ENCODE measurements around the gene ACOX2. TPM values are rescaled to one million over a fixed set of nuclear protein-coding genes. Genes with fewer than 3 reads are reported as not detected.

The ACOX2 gene
- total RNA-seq = 10 to 100 TPM; 11.1 to 33.3 TPM
- 10 to 100 TPM; 11.2 to 20.1 TPM for polyA plus RNA-seq (ENCODE audit: insufficient read length in 2 of 2)
- long read RNA-seq, donor 1, partial matches to known transcripts = 0 of 2 reads
- long read RNA-seq, donor 1, other reads (novel, unspliced or antisense) = 0 of 2 reads
- long read RNA-seq, donor 2 = 0 reads
- long read RNA-seq, donor 3 = 0 reads
- long read RNA-seq, donor 4, partial matches to known transcripts = 5 of 8 reads
- long read RNA-seq, donor 4, other reads (novel, unspliced or antisense) = 0 of 8 reads

DNA sequence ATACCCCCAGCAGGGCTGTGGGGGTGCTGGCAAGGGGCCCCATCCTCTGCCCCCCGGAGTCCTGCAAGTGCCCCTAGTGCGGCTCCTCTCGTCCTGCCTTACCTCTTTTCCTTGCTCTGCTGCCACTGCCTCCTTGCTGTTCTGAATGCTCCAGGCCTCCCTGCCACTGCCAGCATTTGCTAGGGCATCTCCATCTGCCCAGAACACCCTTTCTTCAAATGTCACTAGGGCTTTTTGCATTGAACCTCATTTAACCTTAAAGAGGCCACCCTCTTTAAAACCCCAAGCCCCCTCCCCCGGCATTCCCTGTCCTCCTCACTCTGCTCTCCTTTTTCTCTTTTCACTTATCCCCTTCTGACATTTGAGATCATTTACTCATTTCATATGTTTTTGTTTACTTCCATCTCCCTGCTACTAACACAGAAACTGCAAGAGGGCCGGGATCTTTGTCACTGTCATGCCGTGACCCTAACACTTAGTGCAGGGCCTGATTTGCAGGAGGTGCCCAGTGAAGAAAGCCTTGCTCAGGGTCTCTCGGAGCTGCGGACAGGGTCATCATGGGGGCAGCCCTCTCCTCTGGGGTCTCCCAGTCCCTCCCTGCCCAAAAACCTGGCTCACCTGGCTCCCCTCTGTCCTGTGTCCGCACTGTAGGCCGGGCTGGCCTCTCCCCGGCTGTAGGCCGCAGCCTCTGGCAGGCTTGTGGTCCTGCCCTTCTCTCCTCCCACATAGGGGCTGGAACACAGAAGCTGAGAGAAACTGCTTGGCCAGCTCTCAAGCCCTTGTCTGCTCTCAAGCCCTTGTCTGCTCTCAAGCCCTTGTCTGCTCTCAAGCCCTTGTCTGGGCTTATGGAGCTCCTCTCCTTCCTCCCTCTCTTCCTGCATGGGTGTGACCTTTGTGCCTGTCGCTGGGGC lies at the start of gene ACOX2:
Gene ACOX2, minus strand, starts transcription at position 690 of the 911 bp plus-strand sequence. CDS start 2,084 bp downstream, outside the sequence.
- peak within 1 kb of the TSS; percentile 75 for H3K27ac ChIP-seq (ENCODE audit: low read depth, low read length)
- 60% methylated on average over 13 of the region's 13 CpGs for WGBS (ENCODE audit: insufficient coverage)
- peak within 1 kb of the TSS; percentile 40 for H3K4me3 ChIP-seq (ENCODE audit: low read depth, low read length)
- H3K27me3 ChIP-seq (ENCODE audit: control insufficient read depth, insufficient read depth, low read length) = no peaks in the 10 kb centered on the region
- peaks cover under 1% of the 10 kb centered on the region for H3K36me3 ChIP-seq (ENCODE audit: control insufficient read depth, insufficient read depth, low read length)
- H3K4me1 ChIP-seq (ENCODE audit: control insufficient read depth, insufficient read depth, low read length) = peaks cover 19% of the 10 kb centered on the region
- no peaks in the 10 kb centered on the region for H3K9me3 ChIP-seq (ENCODE audit: control insufficient read depth, insufficient read depth, low read length)
- DNase-seq (ENCODE audit: low read depth in 4 of 6, low spot score in 6 of 6) = peak in 1 of 6 donors; percentile 77

DNA sequence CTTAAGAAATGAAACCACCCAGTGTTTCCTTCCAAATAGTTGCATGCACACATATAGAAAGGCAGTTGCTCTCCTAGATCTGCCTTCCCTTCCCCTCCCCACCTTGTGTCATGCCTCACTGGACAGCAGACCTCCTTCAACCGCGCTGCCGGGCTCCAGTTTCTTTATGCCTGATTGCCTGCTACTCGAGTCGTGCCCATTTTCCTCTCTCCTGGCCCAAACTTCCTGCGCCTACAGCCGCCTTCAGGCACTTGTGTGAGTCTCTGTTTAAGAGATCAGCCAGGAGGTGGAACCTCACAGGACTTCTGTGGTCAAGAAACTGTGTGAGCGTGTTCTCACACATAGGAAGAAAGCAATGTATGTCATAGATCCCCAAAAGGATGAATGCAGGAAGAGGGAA lies 49.0 kb upstream of the ACOX2 start:
- Histone ChIP-seq H3K36me3 (ENCODE audit: control insufficient read depth, insufficient read depth, low read length) (no peaks in the 10 kb centered on the region), H3K27ac (ENCODE audit: low read depth, low read length) (no peak overlapping the region), H3K4me3 (ENCODE audit: low read depth, low read length) (no peak overlapping the region), H3K9me3 (ENCODE audit: control insufficient read depth, insufficient read depth, low read length) (no peaks in the 10 kb centered on the region), H3K27me3 (ENCODE audit: control insufficient read depth, insufficient read depth, low read length) (peaks cover 20% of the 10 kb centered on the region), H3K4me1 (ENCODE audit: control insufficient read depth, insufficient read depth, low read length) (peaks cover 44% of the 10 kb centered on the region)
- DNase-seq (ENCODE audit: low read depth in 4 of 6, low spot score in 6 of 6) = peak in 2 of 6 donors; percentile 47 to 53
- WGBS (ENCODE audit: insufficient coverage) = 29% methylated on average over 6 of the region's 8 CpGs

DNA sequence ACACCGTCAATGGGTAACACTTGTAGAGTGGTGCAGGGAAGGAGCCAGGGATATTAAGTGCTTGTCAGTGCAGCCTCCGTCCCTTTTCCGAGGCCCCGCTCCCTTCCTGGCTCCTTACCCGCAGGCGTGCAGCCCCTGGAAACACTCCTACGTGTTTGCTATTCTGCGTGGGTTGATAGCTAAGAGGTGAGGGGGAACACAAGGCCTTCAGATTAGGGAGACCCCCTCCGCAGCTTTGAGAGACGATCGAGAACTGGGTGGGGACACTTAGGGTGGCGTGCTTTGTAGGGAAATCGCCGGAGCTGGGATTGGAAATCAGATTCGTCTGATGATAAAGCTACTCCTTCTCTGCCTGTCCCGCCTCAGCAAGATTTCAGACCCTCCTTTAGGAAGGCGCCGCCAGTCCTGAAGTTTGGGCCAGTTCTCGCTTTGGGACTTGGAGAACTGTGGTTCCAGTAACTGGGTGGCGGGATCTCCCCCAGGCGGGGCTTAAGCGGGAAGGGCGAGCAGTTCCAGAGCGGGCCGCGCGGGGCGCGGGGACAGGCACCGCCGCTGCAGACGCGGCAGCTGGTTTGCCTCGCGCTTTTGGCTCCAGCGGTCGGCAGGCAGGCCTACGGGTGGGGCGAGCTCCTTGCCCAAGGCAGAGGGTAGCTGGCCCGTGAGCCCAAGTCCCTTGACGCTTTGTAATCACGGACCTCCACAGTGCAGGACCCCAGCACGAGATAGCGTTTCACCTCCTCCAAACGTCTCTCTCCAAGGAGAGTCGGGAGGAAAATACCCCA lies 48.2 kb upstream of the ACOX2 start:
- DNase-seq (ENCODE audit: low read depth in 4 of 6, low spot score in 6 of 6) = peak in 3 of 6 donors; percentile 53 to 92 (median 87)
- H3K36me3 ChIP-seq (ENCODE audit: control insufficient read depth, insufficient read depth, low read length) = no peaks in the 10 kb centered on the region
- H3K4me1 ChIP-seq (ENCODE audit: control insufficient read depth, insufficient read depth, low read length) = peaks cover 52% of the 10 kb centered on the region
- peak overlapping the region; percentile 38 for H3K4me3 ChIP-seq (ENCODE audit: low read depth, low read length)
- H3K27me3 ChIP-seq (ENCODE audit: control insufficient read depth, insufficient read depth, low read length) = peaks cover 20% of the 10 kb centered on the region
- 3% methylated on average over 36 of the region's 46 CpGs for WGBS (ENCODE audit: insufficient coverage)
- H3K27ac ChIP-seq (ENCODE audit: low read depth, low read length) = peak overlapping the region; percentile 67
- H3K9me3 ChIP-seq (ENCODE audit: control insufficient read depth, insufficient read depth, low read length) = no peaks in the 10 kb centered on the region

DNA sequence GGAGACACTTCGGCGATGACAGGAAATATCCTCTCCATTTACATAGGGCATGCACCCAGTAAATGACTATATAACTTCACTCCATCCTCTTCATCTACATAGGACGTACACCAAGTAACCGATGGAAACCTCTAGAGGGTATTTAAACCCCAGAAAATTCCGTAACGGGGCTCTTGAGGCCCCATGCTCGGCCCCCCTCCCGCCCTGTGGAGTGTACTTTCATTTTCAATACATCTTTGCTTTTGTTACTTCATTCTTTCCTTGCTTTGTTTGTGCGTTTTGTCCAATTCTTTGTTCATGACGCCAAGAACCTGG lies 47.7 kb upstream of the ACOX2 start:
- WGBS (ENCODE audit: insufficient coverage) = 41% methylated on average over 7 of the region's 10 CpGs

DNA sequence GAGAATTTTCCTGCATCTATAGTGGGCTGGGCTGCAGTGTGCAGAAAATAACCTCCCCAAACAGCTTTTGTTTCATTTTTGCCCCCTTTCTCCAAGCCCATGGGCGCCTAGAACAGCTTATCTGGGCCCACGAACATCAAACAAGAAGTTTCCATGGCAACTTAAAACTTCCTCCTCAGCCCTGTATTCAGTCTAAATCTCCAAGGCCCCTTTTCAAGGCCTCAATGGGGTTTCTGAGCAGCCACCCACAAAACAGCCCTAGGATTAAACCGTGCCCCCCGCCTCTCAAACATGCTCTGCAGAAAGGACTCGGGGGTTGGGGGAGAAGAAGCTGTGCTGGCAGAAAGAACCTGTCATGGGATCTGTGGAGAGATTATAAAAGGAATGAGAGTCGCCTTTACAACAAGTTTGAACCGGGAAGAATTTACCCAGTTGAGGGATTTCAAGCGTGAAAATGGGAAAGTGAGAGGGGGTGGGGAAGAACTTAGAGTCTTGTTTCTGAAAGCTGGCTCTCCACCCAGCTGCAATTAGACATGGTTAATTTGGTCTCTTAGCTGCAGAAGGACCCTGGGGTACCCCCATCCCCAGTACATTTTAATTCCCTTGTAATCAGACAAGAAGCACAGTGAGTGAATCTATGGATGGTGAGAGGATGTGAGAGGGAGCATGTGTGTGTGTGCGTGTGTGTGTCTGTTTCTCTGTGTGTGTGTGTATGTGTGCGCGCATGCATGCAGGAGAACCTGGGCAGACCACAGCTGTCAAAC lies 44.5 kb upstream of the ACOX2 start:
- Histone ChIP-seq H3K4me3 (ENCODE audit: low read depth, low read length) (no peak overlapping the region), H3K27ac (ENCODE audit: low read depth, low read length) (peak overlapping the region; percentile 88), H3K36me3 (ENCODE audit: control insufficient read depth, insufficient read depth, low read length) (no peaks in the 10 kb centered on the region), H3K27me3 (ENCODE audit: control insufficient read depth, insufficient read depth, low read length) (peaks cover 10% of the 10 kb centered on the region), H3K9me3 (ENCODE audit: control insufficient read depth, insufficient read depth, low read length) (no peaks in the 10 kb centered on the region), H3K4me1 (ENCODE audit: control insufficient read depth, insufficient read depth, low read length) (peaks cover 59% of the 10 kb centered on the region)
- 22% methylated on average over 8 of the region's 11 CpGs for WGBS (ENCODE audit: insufficient coverage)
- DNase-seq (ENCODE audit: low read depth in 4 of 6, low spot score in 6 of 6) = peak in 5 of 6 donors; percentile 80 to 96 (median 88)

More for the DNA sequence above, 47.7 kb upstream of the ACOX2 start:
- Histone ChIP-seq H3K27ac (ENCODE audit: low read depth, low read length) (peak overlapping the region; percentile 67), H3K36me3 (ENCODE audit: control insufficient read depth, insufficient read depth, low read length) (no peaks in the 10 kb centered on the region), H3K9me3 (ENCODE audit: control insufficient read depth, insufficient read depth, low read length) (no peaks in the 10 kb centered on the region), H3K4me3 (ENCODE audit: low read depth, low read length) (peak overlapping the region; percentile 38), H3K4me1 (ENCODE audit: control insufficient read depth, insufficient read depth, low read length) (peaks cover 52% of the 10 kb centered on the region), H3K27me3 (ENCODE audit: control insufficient read depth, insufficient read depth, low read length) (peaks cover 20% of the 10 kb centered on the region)
- no peak for DNase-seq (ENCODE audit: low read depth in 4 of 6, low spot score in 6 of 6)

DNA sequence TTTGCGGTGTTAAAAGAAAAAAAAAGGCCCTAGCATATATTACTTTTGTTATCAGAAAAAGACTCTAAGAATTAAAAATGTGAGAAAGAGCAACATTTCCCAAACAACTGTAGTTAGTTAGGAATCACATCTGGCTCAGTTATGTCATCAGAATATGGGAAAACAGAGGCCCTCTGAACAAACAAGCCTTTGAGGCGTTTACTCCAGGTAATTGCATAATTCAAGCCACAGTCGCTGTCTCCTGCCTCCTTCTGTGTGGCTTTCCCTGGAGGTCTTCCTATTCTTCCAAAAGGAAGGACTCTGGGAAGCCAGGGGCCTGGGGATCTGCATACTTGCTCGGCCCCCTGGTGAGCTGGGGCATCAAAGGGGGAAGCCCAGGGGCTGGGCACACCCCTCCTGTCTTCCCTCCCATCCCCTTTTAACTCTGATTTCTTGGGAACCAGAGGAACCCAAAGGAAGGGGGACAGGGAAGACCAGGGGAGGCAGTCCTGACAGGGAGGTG lies 43.9 kb upstream of the ACOX2 start:
- Histone ChIP-seq H3K4me1 (ENCODE audit: control insufficient read depth, insufficient read depth, low read length) (peaks cover 60% of the 10 kb centered on the region), H3K27me3 (ENCODE audit: control insufficient read depth, insufficient read depth, low read length) (peaks cover 3% of the 10 kb centered on the region), H3K36me3 (ENCODE audit: control insufficient read depth, insufficient read depth, low read length) (no peaks in the 10 kb centered on the region), H3K4me3 (ENCODE audit: low read depth, low read length) (no peak overlapping the region), H3K9me3 (ENCODE audit: control insufficient read depth, insufficient read depth, low read length) (no peaks in the 10 kb centered on the region), H3K27ac (ENCODE audit: low read depth, low read length) (peak overlapping the region; percentile 88)
- 17% methylated on average over 2 of the region's 4 CpGs for WGBS (ENCODE audit: insufficient coverage)
- no peak for DNase-seq (ENCODE audit: low read depth in 4 of 6, low spot score in 6 of 6)

DNA sequence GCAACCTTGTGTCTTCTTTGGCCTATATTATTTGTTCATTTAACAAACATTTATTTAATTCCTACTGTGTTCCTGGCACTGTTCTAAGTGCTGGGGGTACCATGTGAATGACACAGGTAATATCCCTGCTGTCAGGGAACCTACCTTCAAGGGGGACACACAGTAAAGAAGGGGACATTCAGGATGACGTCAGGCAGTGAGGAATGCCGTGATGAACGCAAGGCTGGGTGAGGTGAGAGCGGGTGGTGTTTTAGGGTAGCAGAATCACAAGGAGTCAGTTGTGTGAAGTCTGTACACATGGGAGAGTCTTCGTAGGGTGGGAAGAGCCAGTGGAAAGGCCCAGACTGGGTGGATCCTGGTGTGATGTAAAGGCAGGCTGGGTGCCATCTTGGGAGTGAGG lies 41.9 kb upstream of the ACOX2 start:
- no peak for DNase-seq (ENCODE audit: low read depth in 4 of 6, low spot score in 6 of 6)
- H3K27ac ChIP-seq (ENCODE audit: low read depth, low read length) = no peak overlapping the region
- H3K9me3 ChIP-seq (ENCODE audit: control insufficient read depth, insufficient read depth, low read length) = no peaks in the 10 kb centered on the region
- 93% methylated on average over 5 of the region's 5 CpGs for WGBS (ENCODE audit: insufficient coverage)
- no peaks in the 10 kb centered on the region for H3K36me3 ChIP-seq (ENCODE audit: control insufficient read depth, insufficient read depth, low read length)
- H3K4me1 ChIP-seq (ENCODE audit: control insufficient read depth, insufficient read depth, low read length) = peaks cover 64% of the 10 kb centered on the region
- H3K27me3 ChIP-seq (ENCODE audit: control insufficient read depth, insufficient read depth, low read length) = no peaks in the 10 kb centered on the region
- H3K4me3 ChIP-seq (ENCODE audit: low read depth, low read length) = no peak overlapping the region

DNA sequence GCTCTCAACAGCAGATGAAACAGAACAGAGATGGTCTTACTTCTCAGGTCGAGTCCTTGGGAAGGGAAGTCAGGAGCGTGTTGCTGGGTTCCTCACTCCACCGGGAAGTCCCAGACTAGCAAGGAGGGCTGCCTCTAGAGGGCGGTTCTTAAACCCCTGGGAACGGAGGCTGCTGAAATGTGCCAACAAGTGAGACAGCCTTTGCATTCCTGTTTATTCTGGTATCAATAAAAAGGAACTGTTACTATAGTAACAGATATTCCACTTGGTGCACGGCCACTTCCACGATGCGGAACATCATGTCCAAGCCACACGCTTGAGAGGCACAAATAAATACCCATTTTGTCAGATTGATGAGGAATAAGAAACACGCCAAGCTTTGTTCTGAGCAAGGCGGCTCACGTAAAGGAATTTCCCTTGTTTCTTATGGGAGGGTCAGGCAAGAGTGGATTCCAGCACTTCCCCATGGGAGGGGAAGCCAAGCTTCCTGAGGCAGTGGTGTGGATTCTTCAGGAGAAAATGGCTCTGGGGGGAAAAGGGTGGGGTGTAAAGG lies 40.4 kb upstream of the ACOX2 start, which contains the start of gene FAM107A:
Gene FAM107A, minus strand, starts transcription at position 123 of the 553 bp plus-strand sequence. CDS start 7,531 bp downstream, outside the sequence.
- no peaks in the 10 kb centered on the region for H3K9me3 ChIP-seq (ENCODE audit: control insufficient read depth, insufficient read depth, low read length)
- no peaks in the 10 kb centered on the region for H3K27me3 ChIP-seq (ENCODE audit: control insufficient read depth, insufficient read depth, low read length)
- H3K4me1 ChIP-seq (ENCODE audit: control insufficient read depth, insufficient read depth, low read length) = peaks cover 73% of the 10 kb centered on the region
- peak in 3 of 6 donors; percentile 62 to 90 (median 89) for DNase-seq (ENCODE audit: low read depth in 4 of 6, low spot score in 6 of 6)
- WGBS (ENCODE audit: insufficient coverage) = 2% methylated on average over 9 of the region's 12 CpGs
- peak within 1 kb of the TSS; percentile 26 for H3K4me3 ChIP-seq (ENCODE audit: low read depth, low read length)
- peak within 1 kb of the TSS; percentile 77 for H3K27ac ChIP-seq (ENCODE audit: low read depth, low read length)
- H3K36me3 ChIP-seq (ENCODE audit: control insufficient read depth, insufficient read depth, low read length) = peaks cover 9% of the 10 kb centered on the region

Measured in spinal cord (tissue), 10 donors.